PC-9 (cell line): ENCODE results near the gene ZSCAN31.

ENCODE experiments used
- CTCF ChIP-seq: fragments of 200-600 bp; sonication (generic); conservative IDR thresholded peaks from 2 replicates; pipeline ENCODE4 v1.6.1; 2017; ENCODE audit warnings: mixed run types, antibody characterized with exemption, mild to moderate bottlenecking, moderate library complexity
- EZH2 ChIP-seq: fragments of 200-600 bp; sonication (generic); IDR thresholded peaks from 2 replicates; pipeline ENCODE4 v1.8.0; 2017; ENCODE audit warnings: antibody characterized with exemption, low read depth

GRCh38 chr6:28373925-28374324, 38.0 kb upstream of the ZSCAN31 start:
- no peak for TF ChIP-seq CTCF
- TF ChIP-seq EZH2: no peak
